NT2/D1 (cell line): Measurements from ENCODE around the gene ENSA.

Experiments used
- DNase-seq: peaks from one replicate; pipeline ENCODE4 v3.0.0-alpha.2; 2011; ENCODE audit warnings: low read depth, low spot score
- H3K27me3 ChIP-seq: 2 replicates; pipeline ENCODE4 v1.6.0; 2011; ENCODE audit warnings: mild to moderate bottlenecking; ENCODE audit not compliant: insufficient read length, insufficient read depth
- H3K36me3 ChIP-seq: 2 replicates; pipeline ENCODE4 v1.6.1; 2011; ENCODE audit warnings: mild to moderate bottlenecking, low read length, mixed read lengths; ENCODE audit not compliant: insufficient read depth, insufficient read length
- H3K4me1 ChIP-seq: 2 replicates; pipeline ENCODE4 v1.5.1; 2011; ENCODE audit not compliant: insufficient read depth, insufficient read length
- H3K4me3 ChIP-seq: 2 replicates; pipeline ENCODE4 v1.5.1; 2011; ENCODE audit warnings: low read depth; ENCODE audit not compliant: insufficient read length
- H3K9ac ChIP-seq: 2 replicates; pipeline ENCODE4 v1.6.0; 2011; ENCODE audit warnings: low read depth; ENCODE audit not compliant: insufficient read length
- H3K9me3 ChIP-seq: 2 replicates; pipeline ENCODE4 v1.5.1; 2011; ENCODE audit warnings: mild to moderate bottlenecking, low read length; ENCODE audit not compliant: insufficient read depth
- SUZ12 ChIP-seq: IDR thresholded peaks from 2 replicates; pipeline ENCODE4 v1.6.1; 2011; ENCODE audit not compliant: insufficient read length, insufficient read depth; ENCODE audit errors: extremely low read depth
- YY1 ChIP-seq: IDR thresholded peaks from 2 replicates; pipeline ENCODE4 v1.6.1; 2011; ENCODE audit not compliant: insufficient read length, insufficient read depth
- ZNF274 ChIP-seq: IDR thresholded peaks from 2 replicates; pipeline ENCODE4 v1.6.1; 2011; ENCODE audit warnings: mild to moderate bottlenecking, low read depth, low read length

Gene ENSA

DNA sequence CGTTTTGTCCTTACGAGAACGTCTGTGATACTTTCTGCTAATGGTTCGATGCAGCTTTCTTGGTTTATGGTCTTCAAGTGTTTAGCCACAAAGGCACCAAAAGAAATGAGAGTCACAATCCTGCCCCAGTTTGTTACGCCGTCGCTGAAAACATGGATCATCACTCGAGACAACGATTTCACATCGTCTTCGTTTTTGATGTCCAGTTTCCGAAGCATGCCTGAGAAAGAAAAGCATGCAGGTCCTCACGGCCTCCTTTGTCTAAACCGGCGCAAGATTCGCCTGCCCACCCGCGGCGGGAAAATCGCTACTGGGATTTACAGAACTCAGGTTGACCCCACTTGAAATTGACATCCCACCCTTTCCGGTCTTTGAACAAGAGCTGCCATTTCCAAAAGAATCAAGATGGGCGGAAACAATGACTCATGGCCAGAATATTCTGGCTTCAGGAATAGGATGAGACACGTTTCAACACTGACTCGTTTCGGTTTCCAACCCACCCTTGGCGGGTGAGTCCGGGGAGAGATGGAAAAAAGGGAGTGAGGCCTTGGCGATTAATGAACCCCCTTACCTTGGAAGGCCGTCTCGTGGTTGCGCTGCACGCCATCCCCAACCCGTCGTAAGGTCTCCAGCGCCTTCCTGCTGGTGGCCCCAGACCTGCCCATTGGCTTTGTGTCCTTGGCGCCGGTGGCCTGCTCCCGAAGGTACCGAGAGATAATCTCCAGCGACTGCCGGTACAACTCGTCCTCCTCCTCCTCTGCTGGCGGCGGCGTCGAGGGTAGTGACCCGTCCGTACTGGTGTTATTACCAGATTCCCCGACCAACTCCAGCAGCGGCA lies 50.9 kb downstream of the ENSA start:
- peak overlapping the region; percentile 100 for H3K9ac ChIP-seq
- peaks cover 3% of the 10 kb centered on the region for H3K4me1 ChIP-seq
- peak overlapping the region; percentile 100 for H3K4me3 ChIP-seq
- no peaks in the 10 kb centered on the region for H3K27me3 ChIP-seq
- peak; percentile 68 for DNase-seq
- no peaks in the 10 kb centered on the region for H3K9me3 ChIP-seq
- TF ChIP-seq YY1 (no peak), SUZ12 (no peak)
- peaks cover 53% of the 10 kb centered on the region for H3K36me3 ChIP-seq

DNA sequence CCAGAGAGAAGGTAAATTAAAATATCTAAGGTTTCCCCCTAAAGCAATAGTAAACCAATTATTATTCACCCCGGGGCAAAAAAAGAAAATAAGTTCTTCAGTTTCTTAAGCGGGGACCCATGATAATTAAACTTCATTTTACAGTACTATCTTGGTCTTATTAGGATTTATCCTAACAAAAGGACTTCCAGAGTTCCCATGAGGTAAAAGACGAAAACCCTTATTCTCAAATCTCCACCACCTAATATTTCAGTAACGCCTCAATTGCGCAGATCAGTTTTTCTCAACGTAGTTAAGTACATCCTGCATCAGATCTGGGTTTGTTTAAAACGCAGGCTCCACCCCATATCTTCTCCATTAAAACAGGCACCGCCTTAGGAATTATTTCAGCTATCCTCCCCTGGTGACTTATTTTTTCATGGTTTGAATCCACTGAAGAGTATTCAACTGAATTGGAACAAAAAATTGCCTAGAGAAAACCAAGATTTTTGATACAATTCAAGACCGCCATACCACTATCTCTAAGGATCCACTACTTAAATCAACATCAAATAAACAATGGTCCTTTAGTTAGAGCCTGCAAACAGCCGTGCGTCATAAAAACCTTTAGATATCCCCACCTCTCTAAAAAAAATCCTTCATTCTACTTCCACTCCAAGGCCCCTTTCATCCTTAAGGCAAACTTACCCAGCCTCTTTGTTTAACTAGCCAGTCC lies 51.7 kb downstream of the ENSA start:
- DNase-seq: no peak
- Histone ChIP-seq H3K36me3 (peaks cover 60% of the 10 kb centered on the region), H3K4me1 (peaks cover 3% of the 10 kb centered on the region)

DNA sequence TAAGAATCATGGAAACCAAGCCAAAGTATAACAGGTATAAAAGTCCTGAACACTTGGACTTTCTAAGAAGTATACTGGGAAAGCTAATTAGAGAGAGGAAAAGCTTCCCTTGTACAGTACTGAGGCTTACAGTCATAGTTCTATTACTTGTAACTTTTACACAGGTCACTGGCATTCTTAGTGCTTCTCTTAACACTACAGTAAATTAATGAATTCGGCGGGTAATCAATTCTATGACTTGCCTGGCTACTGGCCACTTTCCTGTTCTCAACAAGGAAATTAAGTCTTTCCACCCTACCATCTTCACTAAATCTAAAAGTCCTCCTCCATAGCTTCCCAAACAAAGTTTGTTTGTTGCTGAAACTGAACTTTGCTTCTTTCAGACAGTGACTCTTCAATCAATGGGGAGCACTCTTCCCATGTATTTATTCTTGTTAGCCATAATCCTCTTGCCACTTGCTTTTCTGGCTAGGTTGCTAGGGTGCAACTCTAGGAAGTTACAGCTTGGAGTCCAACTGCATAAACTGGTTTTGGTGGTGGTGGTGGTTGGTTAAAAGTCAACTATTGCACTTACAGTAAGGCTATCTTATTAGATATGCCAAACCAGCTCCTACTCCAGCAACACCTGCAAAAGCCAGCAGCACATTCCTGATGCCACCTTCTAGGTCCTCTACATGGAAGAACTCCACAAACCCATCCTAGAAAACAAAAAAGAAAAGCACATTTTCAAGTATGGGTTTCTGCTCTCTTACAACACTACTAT lies 52.4 kb downstream of the ENSA start:
- DNase-seq: no peak
- Histone ChIP-seq H3K27me3 (no peaks in the 10 kb centered on the region), H3K4me3 (peak overlapping the region; percentile 100), H3K9me3 (no peaks in the 10 kb centered on the region), H3K36me3 (peaks cover 65% of the 10 kb centered on the region), H3K4me1 (peaks cover 3% of the 10 kb centered on the region), H3K9ac (peak overlapping the region; percentile 100)
- TF ChIP-seq ZNF274 (no peak), YY1 (no peak), SUZ12 (no peak)

More for the DNA sequence above, 51.7 kb downstream of the ENSA start:
- TF ChIP-seq ZNF274: no peak
- no peak for TF ChIP-seq SUZ12
- no peak for TF ChIP-seq YY1
- Histone ChIP-seq H3K9me3 (no peaks in the 10 kb centered on the region), H3K27me3 (no peaks in the 10 kb centered on the region), H3K9ac (peak overlapping the region; percentile 100), H3K4me3 (peak overlapping the region; percentile 100)

DNA sequence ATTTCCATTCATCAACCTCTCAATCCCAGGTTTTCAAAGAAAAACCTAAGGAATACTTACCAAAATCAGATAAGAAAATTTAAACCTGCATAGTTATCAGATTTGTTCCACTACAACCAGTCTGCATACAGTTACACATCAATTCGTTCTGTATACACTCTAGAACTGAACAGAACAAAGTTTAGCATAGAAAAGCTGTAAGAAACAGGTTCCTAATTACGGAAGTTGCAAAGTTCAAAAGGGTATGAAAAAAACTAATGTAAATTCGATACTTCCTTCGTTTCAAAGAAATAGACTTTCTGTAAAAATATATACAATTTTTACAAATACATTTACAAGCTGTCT lies 53.1 kb downstream of the ENSA start:
- Histone ChIP-seq H3K27me3 (no peaks in the 10 kb centered on the region), H3K9me3 (no peaks in the 10 kb centered on the region), H3K4me1 (peaks cover 3% of the 10 kb centered on the region), H3K4me3 (peak overlapping the region; percentile 100), H3K36me3 (peaks cover 66% of the 10 kb centered on the region), H3K9ac (no peak overlapping the region)
- DNase-seq: no peak
- TF ChIP-seq ZNF274: no peak
- TF ChIP-seq YY1: no peak
- no peak for TF ChIP-seq SUZ12

DNA sequence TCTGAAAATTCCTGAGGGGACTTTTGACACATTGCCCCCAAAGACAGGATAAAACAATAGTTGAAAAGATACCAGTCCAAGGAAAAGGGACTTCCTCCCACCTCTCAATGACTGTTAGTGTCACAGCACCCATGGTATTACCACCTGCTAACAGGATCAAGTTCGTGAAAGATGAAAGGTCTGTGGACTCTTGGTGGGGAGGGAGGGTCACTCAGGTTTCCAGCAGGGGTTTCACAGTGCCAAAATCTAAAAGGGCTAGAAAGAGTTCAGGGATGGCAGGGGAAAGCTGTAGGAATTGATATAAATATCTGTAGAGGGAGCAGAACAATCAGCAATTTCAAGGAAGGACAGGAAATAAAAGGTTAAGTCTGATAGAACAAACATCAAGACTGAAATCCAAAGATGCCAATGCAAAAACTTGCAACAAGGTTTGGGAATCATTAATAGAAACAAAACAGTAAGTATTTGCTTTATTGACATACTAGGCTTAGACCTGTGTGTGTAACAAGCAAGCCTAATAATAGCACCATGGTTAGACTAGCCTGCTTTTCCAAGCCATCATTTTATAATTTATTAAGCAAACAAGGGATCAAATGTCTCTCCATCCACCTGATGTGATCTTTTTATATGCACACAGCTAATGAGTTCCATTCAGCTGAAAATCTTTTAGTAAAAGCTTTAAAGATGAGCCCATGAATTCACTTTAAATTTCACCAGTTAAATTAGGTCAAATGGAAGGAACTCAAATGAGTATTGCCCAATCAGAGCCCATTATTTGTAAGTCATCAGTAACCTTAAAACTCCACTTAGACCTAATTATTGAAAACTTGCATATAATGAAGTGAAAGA lies 53.7 kb downstream of the ENSA start:
- no peak for DNase-seq
- peak overlapping the region; percentile 24 for H3K9ac ChIP-seq
- no peaks in the 10 kb centered on the region for H3K9me3 ChIP-seq
- peaks cover 3% of the 10 kb centered on the region for H3K4me1 ChIP-seq
- H3K4me3 ChIP-seq: peak overlapping the region; percentile 100
- TF ChIP-seq ZNF274: no peak
- no peak for TF ChIP-seq SUZ12
- no peak for TF ChIP-seq YY1
- H3K27me3 ChIP-seq: no peaks in the 10 kb centered on the region
- H3K36me3 ChIP-seq: peaks cover 70% of the 10 kb centered on the region

DNA sequence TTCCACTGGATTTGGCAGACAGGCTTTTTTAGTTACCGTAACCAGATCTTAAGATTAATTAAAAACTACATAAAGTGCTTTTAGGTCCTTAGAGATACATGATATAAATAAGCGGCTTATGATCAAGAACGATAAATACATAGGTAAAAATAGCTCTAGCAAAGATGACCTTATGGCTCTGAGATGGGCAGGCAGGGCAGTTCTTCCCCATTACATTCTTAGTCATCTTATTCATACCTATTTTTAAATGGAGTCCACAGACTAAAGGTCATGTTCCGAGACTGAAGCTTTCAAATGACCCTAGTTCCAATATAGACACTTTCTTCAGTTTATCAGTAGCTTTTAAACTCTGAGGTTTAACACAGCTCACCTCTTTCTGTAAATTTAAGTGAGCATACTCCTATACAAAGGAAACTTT lies 54.3 kb downstream of the ENSA start:
- no peaks in the 10 kb centered on the region for H3K9me3 ChIP-seq
- no peak overlapping the region for H3K9ac ChIP-seq
- peaks cover 5% of the 10 kb centered on the region for H3K4me1 ChIP-seq
- no peak for TF ChIP-seq YY1
- TF ChIP-seq SUZ12: no peak
- no peak for TF ChIP-seq ZNF274
- peaks cover 70% of the 10 kb centered on the region for H3K36me3 ChIP-seq
- no peaks in the 10 kb centered on the region for H3K27me3 ChIP-seq
- no peak for DNase-seq
- peak overlapping the region; percentile 100 for H3K4me3 ChIP-seq
